Glutamatergic neuron (in vitro differentiated cells): Measurements from ENCODE around the gene BANF1. TPM values are rescaled to one million over a fixed set of nuclear protein-coding genes. Genes with fewer than 3 reads are reported as not detected.

Experiments
- DNase-seq: peaks from one replicate; pipeline ENCODE4 v3.0.0; 2022
- H3K27ac Mint-ChIP-seq: one replicate; pipeline ENCODE4 v1.8.0; 2020; ENCODE audit warnings: mild to moderate bottlenecking, mixed read lengths, inconsistent platforms; ENCODE audit not compliant: unreplicated experiment
- H3K27me3 Mint-ChIP-seq: one replicate; pipeline ENCODE4 v1.8.0; 2020; ENCODE audit warnings: mild to moderate bottlenecking, moderate library complexity, mixed read lengths, inconsistent platforms; ENCODE audit not compliant: unreplicated experiment
- H3K36me3 Mint-ChIP-seq: one replicate; pipeline ENCODE4 v1.8.0; 2020; ENCODE audit warnings: mild to moderate bottlenecking, mixed read lengths, inconsistent platforms; ENCODE audit not compliant: unreplicated experiment
- H3K4me1 Mint-ChIP-seq: one replicate; pipeline ENCODE4 v1.8.0; 2020; ENCODE audit warnings: mild to moderate bottlenecking, low read depth, mixed read lengths, inconsistent platforms; ENCODE audit not compliant: unreplicated experiment
- H3K4me3 Mint-ChIP-seq: one replicate; pipeline ENCODE4 v1.8.0; 2020; ENCODE audit warnings: mild to moderate bottlenecking, mixed read lengths, inconsistent platforms; ENCODE audit not compliant: unreplicated experiment
- H3K9me3 Mint-ChIP-seq: one replicate; pipeline ENCODE4 v1.8.0; 2020; ENCODE audit warnings: mild to moderate bottlenecking, moderate library complexity, mixed read lengths, inconsistent platforms; ENCODE audit not compliant: unreplicated experiment
- CTCF ChIP-seq: fragments of 200-600 bp; sonication (generic); IDR thresholded peaks from one replicate; pipeline ENCODE4 v1.5.0; 2021; ENCODE audit not compliant: partially characterized antibody, unreplicated experiment
- total RNA-seq: library from RNA; stranded (reverse); fragmentation: NEBNext Ultra II Directional; extraction: Animal tissue kit (Norgen Biotek cat#: 25700); gene quantifications from one replicate; pipeline ENCODE4 v1.2.1, GENCODE V29; 2021; ENCODE audit not compliant: unreplicated experiment

The BANF1 gene
- total RNA-seq, 1 donor from 2014 or later = 135 TPM

- TF ChIP-seq CTCF = no peak
- Mint-ChIP-seq H3K27me3 (no peaks in the 10 kb centered on the region), H3K36me3 (no peaks in the 10 kb centered on the region), H3K27ac (no peak overlapping the region), H3K9me3 (no peaks in the 10 kb centered on the region), H3K4me1 (no peaks in the 10 kb centered on the region), H3K4me3 (no peak overlapping the region)
- no peak for DNase-seq
Observed at GRCh38 chr11:66036334-66036710, 34.0 kb downstream of the BANF1 start.

GRCh38 chr11:66037327-66037726 is 35.0 kb downstream of the BANF1 start:
- Mint-ChIP-seq H3K36me3 (no peaks in the 10 kb centered on the region), H3K4me3 (no peak overlapping the region), H3K27me3 (no peaks in the 10 kb centered on the region), H3K4me1 (no peaks in the 10 kb centered on the region), H3K9me3 (peaks cover 2% of the 10 kb centered on the region), H3K27ac (no peak overlapping the region)
- no peak for TF ChIP-seq CTCF
- no peak for DNase-seq

- Mint-ChIP-seq H3K9me3 (peaks cover 2% of the 10 kb centered on the region), H3K27ac (no peak overlapping the region), H3K4me3 (no peak overlapping the region), H3K36me3 (no peaks in the 10 kb centered on the region), H3K27me3 (peaks cover 1% of the 10 kb centered on the region), H3K4me1 (no peaks in the 10 kb centered on the region)
- TF ChIP-seq CTCF = no peak
- DNase-seq = no peak
Observed at GRCh38 chr11:66039765-66040164, 37.5 kb downstream of the BANF1 start.

- DNase-seq = no peak
- peaks cover 3% of the 10 kb centered on the region for H3K27me3 Mint-ChIP-seq
- no peak for TF ChIP-seq CTCF
- no peaks in the 10 kb centered on the region for H3K36me3 Mint-ChIP-seq
- peaks cover 2% of the 10 kb centered on the region for H3K9me3 Mint-ChIP-seq
- no peak overlapping the region for H3K4me3 Mint-ChIP-seq
- no peaks in the 10 kb centered on the region for H3K4me1 Mint-ChIP-seq
- H3K27ac Mint-ChIP-seq = no peak overlapping the region
Observed at GRCh38 chr11:66042227-66042995, 40.1 kb downstream of the BANF1 start.
